NB4 (cell line): ENCODE data around the gene KRTAP12-2.

ENCODE experiments used
- MYC ChIP-seq: IDR thresholded peaks from 2 replicates; pipeline ENCODE4 v1.6.1; 2011; ENCODE audit warnings: low read depth, low read length
- POLR2A ChIP-seq: IDR thresholded peaks from 2 replicates; pipeline ENCODE4 v1.6.1; 2011; ENCODE audit warnings: mild to moderate bottlenecking; ENCODE audit not compliant: insufficient read length; ENCODE audit errors: extremely low read depth
- TF ChIP-seq, protein P1 (sequence below): IDR thresholded peaks from one replicate; pipeline ENCODE4 v1.5.1; 2012; ENCODE audit warnings: low read depth, low read length

- TF ChIP-seq POLR2A: no peak
- TF ChIP-seq, protein P1, sequence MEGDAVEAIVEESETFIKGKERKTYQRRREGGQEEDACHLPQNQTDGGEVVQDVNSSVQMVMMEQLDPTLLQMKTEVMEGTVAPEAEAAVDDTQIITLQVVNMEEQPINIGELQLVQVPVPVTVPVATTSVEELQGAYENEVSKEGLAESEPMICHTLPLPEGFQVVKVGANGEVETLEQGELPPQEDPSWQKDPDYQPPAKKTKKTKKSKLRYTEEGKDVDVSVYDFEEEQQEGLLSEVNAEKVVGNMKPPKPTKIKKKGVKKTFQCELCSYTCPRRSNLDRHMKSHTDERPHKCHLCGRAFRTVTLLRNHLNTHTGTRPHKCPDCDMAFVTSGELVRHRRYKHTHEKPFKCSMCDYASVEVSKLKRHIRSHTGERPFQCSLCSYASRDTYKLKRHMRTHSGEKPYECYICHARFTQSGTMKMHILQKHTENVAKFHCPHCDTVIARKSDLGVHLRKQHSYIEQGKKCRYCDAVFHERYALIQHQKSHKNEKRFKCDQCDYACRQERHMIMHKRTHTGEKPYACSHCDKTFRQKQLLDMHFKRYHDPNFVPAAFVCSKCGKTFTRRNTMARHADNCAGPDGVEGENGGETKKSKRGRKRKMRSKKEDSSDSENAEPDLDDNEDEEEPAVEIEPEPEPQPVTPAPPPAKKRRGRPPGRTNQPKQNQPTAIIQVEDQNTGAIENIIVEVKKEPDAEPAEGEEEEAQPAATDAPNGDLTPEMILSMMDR: no peak
- no peak for TF ChIP-seq MYC
Observed at GRCh38 chr21:44618504-44618903, 48.2 kb downstream of the KRTAP12-2 start.
